Ovary (tissue), 9 donors: ENCODE measurements around the gene SGCA. TPM values are rescaled to one million over a fixed set of nuclear protein-coding genes. Genes with fewer than 3 reads are reported as not detected.
A peak's percentile ranks its signal among the peaks of the same experiment; 100 is the strongest.

Source experiments
- DNase-seq, 5 donors: peaks; one replicate each; pipeline ENCODE4 v3.0.0-alpha.2; 2019 to 2020
- H3K27ac ChIP-seq, 2 donors: fragments of 200-600 bp; one replicate each; pipeline versions ENCODE4 v1.5.1 to v1.8.0; 2019 to 2022
- H3K27me3 ChIP-seq: fragments of 200-600 bp; one replicate; pipeline ENCODE4 v1.8.0; 2022
- H3K36me3 ChIP-seq: fragments of 200-600 bp; sonication (generic); one replicate; pipeline ENCODE4 v1.5.1; 2019
- H3K4me1 ChIP-seq: one replicate; pipeline ENCODE4 v1.8.1; 2013; ENCODE audit warnings: mild to moderate bottlenecking, moderate library complexity; ENCODE audit not compliant: insufficient read depth
- H3K4me3 ChIP-seq: fragments of 200-600 bp; sonication (generic); one replicate; pipeline ENCODE4 v1.5.1; 2017
- H3K9me3 ChIP-seq, 2 donors: fragments of 200-600 bp in 1 of 2; sonication (generic) in 1 of 2; one replicate each; pipeline versions ENCODE4 v1.5.1 to v1.8.1; 2013 to 2019; ENCODE audit warnings: mild to moderate bottlenecking in 1 of 2, moderate library complexity in 1 of 2
- CTCF ChIP-seq, 3 donors: fragments of 450-650 bp in 2 of 3; fragments of 200-600 bp in 1 of 3; IDR thresholded peaks; one replicate each; pipeline versions ENCODE4 v1.5.1 to v1.8.0; 2016 to 2022; ENCODE audit warnings: antibody characterized with exemption in 3 of 3, mild to moderate bottlenecking in 1 of 3
- EP300 ChIP-seq: sonication (generic); formaldehyde crosslinking; IDR thresholded peaks from one replicate; pipeline ENCODE4 v1.6.1; 2017; ENCODE audit warnings: antibody characterized with exemption
- POLR2A ChIP-seq: fragments of 450-650 bp; IDR thresholded peaks from one replicate; pipeline ENCODE4 v1.6.1; 2017; ENCODE audit warnings: antibody characterized with exemption, mild to moderate bottlenecking, moderate library complexity
- WGBS, 3 donors: extraction: QIAGEN DNeasy Blood & Tissue Kit in 1 of 3; methylation state at CpG; one replicate each; pipeline versions ENCODE4 v1.1.5 to v1.1.7; 2013 to 2017; 5-methylcytosine and 5-hydroxymethylcytosine counted together
- intact Hi-C, 4 donors: fragments of 100-400 bp; cut with DNase I; formaldehyde crosslinking; loops; one replicate each; pipeline versions ENCODE4 v1.11.0 to v1.15.1; 2022 to 2023
- polyA plus RNA-seq, 2 donors: library from polyadenylated mRNA; stranded (reverse); fragments of 200-250 nt in 1 of 2; fragments of 350-450 nt in 1 of 2; fragmentation: Illumina TruSeq in 1 of 2; extraction: RNeasy Lipid Tissue Mini Kit (QIAGEN cat#74804) in 1 of 2; gene quantifications; one replicate each; pipeline ENCODE4 v1.2.3, GENCODE V29; 2013 to 2014
- total RNA-seq, 7 donors: library from RNA; depleted of rRNA in 2 of 7; stranded (reverse); fragments of >200 nt in 2 of 7; fragmentation: NEBNext Ultra II Directional in 3 of 7; extraction: Animal tissue kit (Norgen Biotek cat#: 25700) in 3 of 7; gene quantifications; one replicate each; pipeline versions ENCODE4 v1.1.0 to v1.2.4, GENCODE V29; 2016 to 2023
- donor health status: DM: no; HTN: no; CAD: no; lungs with moderate emphysema.
- donor health status: DM: no; HTN: no; CAD: no.
- donor health status: Bipolar disorder and iron deficiency.
- donor health status: DM: yes; HTN: yes; CAD: no.
- donor health status: DM: no; HTN: no; CAD: no.
- donor health status: DM: yes; HTN: yes; CAD: no.

Gene SGCA
- total and polyA plus RNA-seq, 9 donors, result 0.48 to 3.4 (median 2.2) TPM

DNA sequence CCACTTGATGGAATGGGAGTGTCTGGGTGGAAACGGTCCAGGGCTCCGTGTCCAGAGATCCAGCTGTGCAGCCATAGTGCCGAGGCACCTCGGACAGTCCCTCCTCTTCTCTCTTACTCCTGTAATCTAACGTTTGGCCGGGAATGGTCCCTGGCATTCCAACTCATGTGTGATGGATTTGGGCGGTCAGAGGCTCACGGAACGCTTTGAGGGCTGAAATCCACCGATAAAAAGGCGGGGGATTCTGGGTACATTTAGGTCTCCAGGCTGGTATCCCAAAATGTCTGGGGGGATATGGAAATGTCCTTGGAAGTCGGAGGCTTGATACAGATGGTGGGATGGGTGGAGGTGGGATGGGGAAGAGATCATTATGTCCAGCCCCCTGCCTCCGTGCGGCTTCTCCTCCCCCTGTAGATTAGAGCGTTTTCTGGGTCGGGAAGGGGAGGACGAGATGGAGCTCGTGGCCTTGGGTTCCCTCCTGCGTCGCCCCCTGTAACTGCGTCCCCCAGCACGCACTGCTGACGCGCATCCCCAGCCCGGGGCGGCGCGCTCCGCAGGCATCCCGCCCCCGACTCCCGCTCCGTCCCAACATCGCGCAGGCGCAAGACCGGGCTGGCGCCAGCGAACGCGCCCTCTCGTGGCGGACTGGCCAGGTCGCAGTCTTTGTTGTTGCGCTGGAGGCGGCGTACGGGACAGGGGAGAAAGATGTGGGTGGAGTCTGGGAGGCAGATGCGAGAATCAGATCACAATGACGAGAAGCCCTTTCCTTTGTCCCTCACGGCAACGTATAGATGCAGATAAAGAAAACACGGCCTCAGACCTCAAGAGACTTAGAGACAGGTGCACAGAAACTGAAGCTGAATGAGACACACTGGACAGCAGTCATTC, 4.5 kb upstream of the SGCA start:
- H3K27me3 ChIP-seq, result no peaks in the 10 kb centered on the region
- H3K9me3 ChIP-seq, result no peaks in the 10 kb centered on the region
- intact Hi-C loops, result loop anchor here in 2 of 4 donors (1.0 to 10.0 kb wide), 2 partner anchors 22 to 46 kb away; no protein-coding TSS in a partner anchor
- peak overlapping the region; percentile 68 to 79 for H3K27ac ChIP-seq
- no peaks in the 10 kb centered on the region for H3K36me3 ChIP-seq
- no peaks in the 10 kb centered on the region for H3K4me1 ChIP-seq
- H3K4me3 ChIP-seq, result peak overlapping the region; percentile 49
- peak; percentile 61 for TF ChIP-seq POLR2A
- peak; percentile 98 to 99 (median 98) for TF ChIP-seq CTCF (IDR thresholded peaks at IDR 0.05)
- no peak for TF ChIP-seq EP300
- peak; percentile 93 to 97 (median 95) for DNase-seq
- WGBS, 3 donors, result 0 to 1% (median 1%) methylated on average over 48 to 53 of the region's 53 CpGs

- no peaks in the 10 kb centered on the region for H3K36me3 ChIP-seq
- intact Hi-C loops, result loop anchor here in 2 of 4 donors (1.0 to 10.0 kb wide), 2 partner anchors 23 to 47 kb away; no protein-coding TSS in a partner anchor
- H3K9me3 ChIP-seq, result no peaks in the 10 kb centered on the region
- no peak overlapping the region for H3K4me3 ChIP-seq
- DNase-seq, result peak in 1 of 5 donors; percentile 49
- no peaks in the 10 kb centered on the region for H3K27me3 ChIP-seq
- WGBS, 3 donors, result 45 to 54% (median 50%) methylated on average over 16 of the region's 16 CpGs
- peak overlapping the region; percentile 42 to 56 for H3K27ac ChIP-seq
- H3K4me1 ChIP-seq, result no peaks in the 10 kb centered on the region
- no peak for TF ChIP-seq POLR2A
- TF ChIP-seq CTCF (IDR thresholded peaks at IDR 0.05), result no peak
- TF ChIP-seq EP300, result no peak
These were observed 3.9 kb upstream of the SGCA start for GRCh38 chr17:50161911-50162288.

GRCh38 chr17:50162466-50163254, 3.1 kb upstream of the SGCA start:
- Histone ChIP-seq H3K9me3 (no peaks in the 10 kb centered on the region), H3K4me1 (no peaks in the 10 kb centered on the region), H3K4me3 (no peak overlapping the region), H3K36me3 (no peaks in the 10 kb centered on the region), H3K27me3 (no peaks in the 10 kb centered on the region), H3K27ac (no peak overlapping the region)
- DNase-seq, result no peak
- WGBS, 3 donors, result 76 to 77% (median 77%) methylated on average over 8 of the region's 8 CpGs
- TF ChIP-seq POLR2A, result no peak
- no peak for TF ChIP-seq EP300
- no peak for TF ChIP-seq CTCF (IDR thresholded peaks at IDR 0.05)
- intact Hi-C loops, result loop anchor here in 1 of 4 donors (10.0 kb wide), 1 partner anchor 48 kb away; no protein-coding TSS in a partner anchor

GRCh38 chr17:50163843-50164696, 1.7 kb upstream of the SGCA start:
- no peak for TF ChIP-seq POLR2A
- no peak for TF ChIP-seq EP300
- H3K36me3 ChIP-seq, result no peaks in the 10 kb centered on the region
- intact Hi-C loops, result loop anchor here in 1 of 4 donors (10.0 kb wide), 1 partner anchor 49 kb away; no protein-coding TSS in a partner anchor
- H3K4me3 ChIP-seq, result no peak overlapping the region
- no peaks in the 10 kb centered on the region for H3K9me3 ChIP-seq
- no peak for DNase-seq
- H3K27me3 ChIP-seq, result no peaks in the 10 kb centered on the region
- H3K4me1 ChIP-seq, result no peaks in the 10 kb centered on the region
- WGBS, 3 donors, result 78 to 83% (median 82%) methylated on average over 8 to 11 of the region's 11 CpGs
- H3K27ac ChIP-seq, result no peak overlapping the region
